Epidermal melanocyte (primary cell): ENCODE data around the gene RFC3.
A peak's percentile ranks its signal among the peaks of the same experiment; 100 is the strongest.
"Not testable (repeated sequence)": the region's sequence is repeated elsewhere in the genome, so short reads cannot be mapped to it uniquely, and the experiment has no call there.

Source experiments
- DNase-seq: peaks from one replicate; pipeline ENCODE4 v3.0.0; 2011; ENCODE audit warnings: low spot score; ENCODE audit not compliant: insufficient read length

Gene RFC3, protein sequence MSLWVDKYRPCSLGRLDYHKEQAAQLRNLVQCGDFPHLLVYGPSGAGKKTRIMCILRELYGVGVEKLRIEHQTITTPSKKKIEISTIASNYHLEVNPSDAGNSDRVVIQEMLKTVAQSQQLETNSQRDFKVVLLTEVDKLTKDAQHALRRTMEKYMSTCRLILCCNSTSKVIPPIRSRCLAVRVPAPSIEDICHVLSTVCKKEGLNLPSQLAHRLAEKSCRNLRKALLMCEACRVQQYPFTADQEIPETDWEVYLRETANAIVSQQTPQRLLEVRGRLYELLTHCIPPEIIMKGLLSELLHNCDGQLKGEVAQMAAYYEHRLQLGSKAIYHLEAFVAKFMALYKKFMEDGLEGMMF

DNA sequence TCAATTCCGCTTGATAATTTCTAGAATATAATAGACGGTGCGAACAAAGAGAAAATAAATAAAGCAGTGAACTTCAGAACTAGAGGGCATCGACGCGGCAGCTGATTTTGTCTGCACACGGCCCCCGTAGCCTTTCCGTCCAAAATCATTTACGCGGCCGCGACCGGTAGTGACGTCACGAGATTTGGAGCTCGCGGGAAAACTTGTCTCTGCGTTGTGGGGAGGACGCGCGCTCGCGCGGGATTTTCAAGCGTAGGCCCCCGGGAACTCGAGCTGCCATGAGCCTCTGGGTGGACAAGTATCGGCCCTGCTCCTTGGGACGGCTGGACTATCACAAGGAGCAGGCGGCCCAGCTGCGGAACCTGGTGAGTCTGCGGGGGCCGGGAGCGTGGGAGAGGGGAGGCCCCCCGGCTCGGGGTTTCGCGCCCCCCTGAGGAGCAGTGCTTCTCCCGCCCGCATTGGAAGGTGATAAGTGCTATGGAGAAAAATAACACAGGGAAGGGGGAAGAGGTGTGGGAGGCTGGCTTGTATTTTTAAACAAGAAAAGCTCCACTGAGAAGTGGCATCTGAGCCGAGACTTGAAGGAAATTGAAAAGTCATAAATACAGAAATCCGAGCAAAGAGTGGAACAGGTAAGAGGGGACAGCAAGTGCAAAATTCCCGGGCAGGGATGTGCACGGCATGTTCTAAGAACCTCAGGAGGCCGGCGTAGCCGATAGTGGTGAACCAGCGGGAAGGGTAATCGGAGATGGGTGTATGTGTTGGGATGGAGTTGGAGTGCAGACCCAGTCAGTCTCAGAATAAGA lies at the start of gene RFC3:
Gene RFC3 (plus strand): TSS at position 249 of the 806 bp plus-strand sequence. CDS start 30 bp downstream, at position 279.
- peak; percentile 83 for DNase-seq

DNA sequence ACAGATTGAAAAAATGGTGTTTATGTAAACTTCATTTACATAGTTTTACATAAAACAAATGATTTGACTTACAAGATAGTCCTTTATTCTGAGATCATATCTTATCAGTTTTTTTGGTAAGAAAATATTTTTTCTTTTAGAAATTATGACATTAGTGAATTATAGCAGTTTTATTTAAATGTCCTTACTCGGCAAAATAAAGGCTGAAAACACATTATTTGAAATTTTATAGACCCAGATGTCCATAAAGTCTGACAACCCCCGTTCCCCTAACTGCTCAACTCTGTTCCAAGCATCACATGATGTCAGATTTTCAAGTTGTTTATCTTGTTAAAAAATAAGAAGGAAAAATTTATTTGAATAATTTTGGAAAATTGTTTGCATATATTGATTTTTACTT lies 46.7 kb upstream of the RFC3 start:
- no peak for DNase-seq

DNA sequence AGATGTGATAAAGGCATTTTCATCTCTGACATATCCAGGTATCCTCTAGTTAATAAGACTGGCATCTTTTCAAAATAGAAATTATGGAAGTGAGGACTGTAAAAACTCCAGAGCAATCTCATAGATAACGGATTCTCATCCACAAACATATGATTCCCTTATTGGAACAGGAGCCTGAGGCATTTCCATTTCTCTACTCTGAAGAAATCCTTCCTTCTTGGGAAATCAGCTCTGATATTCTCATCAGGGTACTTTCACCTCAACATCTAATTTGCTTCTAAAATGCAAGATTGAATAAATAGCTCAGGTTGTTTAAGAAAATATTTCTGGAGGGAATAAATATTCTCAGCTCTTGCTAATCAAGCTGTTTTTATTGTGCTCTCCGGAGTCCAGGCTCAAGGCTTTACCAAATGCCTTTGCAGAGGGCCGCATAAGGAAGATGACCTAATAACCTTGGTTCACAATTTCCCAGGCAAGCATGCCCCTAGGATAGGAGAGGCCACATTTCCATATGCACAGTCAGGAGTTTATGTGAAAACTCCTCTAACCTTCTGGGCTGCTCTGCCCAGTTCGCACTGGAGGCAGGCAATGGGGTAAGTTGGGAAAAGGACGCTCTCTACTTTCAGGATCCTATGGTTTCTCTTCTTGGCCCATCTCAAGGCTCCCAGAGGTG lies 44.0 kb upstream of the RFC3 start:
- DNase-seq: no peak

DNA sequence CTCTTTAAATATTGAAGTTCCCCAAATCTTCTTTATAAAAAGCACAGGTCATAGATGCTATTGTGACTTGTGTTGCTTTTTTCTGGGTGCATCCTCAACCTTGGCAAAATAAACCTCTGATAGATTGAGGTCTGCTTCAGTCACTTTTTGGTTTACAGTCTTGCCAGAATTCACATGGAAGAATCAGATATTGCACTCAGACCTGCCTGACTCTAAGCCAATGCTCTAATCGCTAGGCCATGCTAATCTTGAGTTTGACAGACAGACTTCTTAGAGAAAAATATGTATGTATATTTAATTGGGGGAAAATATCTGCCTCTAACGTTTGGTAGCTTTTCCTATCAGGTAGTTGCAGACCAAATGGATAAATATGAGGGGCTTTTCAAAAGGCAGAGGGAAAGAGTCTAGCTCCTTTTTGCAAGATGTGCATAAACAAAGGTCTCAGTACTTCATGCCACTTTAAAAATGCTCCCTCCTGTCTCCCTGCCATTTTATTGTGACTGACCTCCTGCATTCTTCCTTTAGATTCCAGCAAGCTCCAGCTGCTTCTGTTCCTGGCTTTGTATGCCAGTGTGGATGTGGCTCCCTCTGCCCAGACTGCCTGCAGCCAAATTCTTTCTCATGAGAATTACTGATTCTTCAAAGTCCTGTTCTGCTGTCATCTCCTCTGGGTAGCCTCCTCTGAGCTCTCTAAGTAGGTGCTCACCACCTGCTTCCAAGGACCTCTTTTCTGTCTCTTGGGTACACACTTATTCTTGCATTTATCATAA lies 42.4 kb upstream of the RFC3 start:
- no peak for DNase-seq

DNA sequence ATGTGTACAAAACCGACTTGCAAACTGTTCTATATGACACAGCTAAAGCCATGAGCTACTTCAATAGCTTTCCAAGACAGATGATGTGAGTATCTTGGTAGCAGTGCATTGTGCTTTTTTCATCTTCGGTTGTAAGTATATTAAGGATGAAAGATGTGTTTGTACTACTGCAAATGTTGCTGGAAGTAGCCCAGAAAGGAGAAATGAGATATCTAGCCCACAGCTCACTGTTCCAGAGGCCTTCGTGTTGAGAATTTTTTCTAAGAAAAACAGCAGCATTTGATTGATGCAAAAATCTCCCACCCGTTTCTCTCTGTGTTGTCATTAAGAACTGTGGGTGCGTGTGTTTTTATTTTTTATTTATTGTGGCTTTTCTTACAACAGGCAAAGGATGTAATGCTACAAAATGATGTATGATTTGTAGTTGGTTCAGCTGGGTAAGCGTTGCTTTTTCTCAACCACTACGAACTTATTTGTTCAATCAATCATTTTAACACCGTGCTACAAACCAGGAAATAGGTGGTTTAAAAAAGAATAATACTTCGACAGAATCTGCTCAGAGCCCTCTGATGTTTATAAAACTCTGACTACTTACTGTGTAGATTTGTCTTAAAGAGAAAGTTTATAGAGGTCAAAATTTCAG lies 41.6 kb upstream of the RFC3 start:
- DNase-seq: no peak

DNA sequence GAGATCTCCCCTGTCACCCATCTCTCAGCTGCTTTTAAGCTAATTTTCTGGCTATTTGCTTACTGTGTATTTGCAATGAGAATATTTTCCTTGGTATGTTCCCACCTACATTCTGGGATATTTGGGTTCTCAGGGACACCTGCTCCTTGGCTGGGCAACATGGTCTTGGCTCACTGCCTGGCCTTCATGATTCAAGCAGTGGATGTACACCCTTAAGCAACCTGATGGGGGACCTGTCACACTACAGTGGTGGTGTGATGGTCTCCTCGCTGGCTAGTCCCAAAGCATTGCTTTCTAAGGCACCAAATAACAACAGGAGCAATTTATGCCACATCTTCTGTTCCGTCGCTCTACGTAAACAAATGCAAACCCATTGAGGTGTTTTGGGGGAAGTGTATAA lies 35.3 kb upstream of the RFC3 start:
- no peak for DNase-seq

DNA sequence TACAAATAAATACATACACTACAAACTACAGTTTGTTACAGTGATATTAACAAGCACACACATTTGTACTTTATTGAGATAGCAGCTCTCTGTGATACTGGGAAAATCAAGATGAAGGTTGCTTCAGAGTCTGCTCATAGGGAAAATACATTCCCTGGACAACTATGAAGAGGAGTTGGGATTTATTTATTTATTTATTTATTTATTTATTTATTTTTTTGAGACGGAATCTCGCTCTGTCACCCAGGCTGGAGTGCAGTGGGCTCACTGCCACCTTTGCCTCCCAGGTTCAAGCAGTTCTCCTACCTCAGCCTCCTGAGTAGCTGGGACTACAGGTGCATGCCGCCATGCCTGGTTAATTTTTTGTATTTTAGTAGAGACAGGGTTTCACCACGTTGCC lies 34.7 kb upstream of the RFC3 start:
- not testable (repeated sequence) for DNase-seq

DNA sequence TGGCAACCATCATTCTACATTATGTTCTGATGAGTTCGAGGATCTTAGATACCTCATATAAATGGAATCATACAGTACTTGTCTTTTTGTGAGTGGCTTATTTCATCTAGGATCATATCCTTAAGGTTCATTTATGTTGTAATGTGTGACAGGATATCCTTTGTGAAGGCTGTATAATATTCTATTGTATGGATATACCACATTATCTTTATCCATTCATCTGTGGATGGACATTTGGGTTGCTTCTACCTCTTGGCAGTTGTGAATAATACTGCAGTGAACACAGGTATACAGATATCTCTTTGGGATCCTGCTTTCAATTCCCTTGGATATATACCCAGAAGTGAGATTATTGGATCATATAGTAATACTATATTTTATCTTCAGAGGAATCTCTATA lies 33.2 kb upstream of the RFC3 start:
- DNase-seq: no peak

DNA sequence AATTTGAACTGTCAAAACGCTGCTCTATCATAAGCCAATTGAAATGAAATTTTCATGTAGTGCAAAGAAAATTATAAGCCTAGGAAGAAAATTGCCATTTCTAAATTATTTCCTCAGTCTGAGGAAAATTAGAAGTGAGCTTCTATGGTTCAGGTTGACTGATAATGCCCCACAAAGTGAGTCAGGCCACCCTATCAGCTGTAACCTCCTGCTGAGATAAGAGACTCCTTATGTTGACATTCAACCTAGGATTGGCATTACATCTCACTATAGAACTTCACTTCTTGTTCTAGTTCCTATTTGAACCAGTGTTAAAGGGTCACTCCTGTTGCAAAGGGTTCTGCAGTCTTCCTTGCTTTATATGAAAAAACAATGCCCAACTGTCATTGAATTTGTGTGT lies 32.6 kb upstream of the RFC3 start:
- no peak for DNase-seq

DNA sequence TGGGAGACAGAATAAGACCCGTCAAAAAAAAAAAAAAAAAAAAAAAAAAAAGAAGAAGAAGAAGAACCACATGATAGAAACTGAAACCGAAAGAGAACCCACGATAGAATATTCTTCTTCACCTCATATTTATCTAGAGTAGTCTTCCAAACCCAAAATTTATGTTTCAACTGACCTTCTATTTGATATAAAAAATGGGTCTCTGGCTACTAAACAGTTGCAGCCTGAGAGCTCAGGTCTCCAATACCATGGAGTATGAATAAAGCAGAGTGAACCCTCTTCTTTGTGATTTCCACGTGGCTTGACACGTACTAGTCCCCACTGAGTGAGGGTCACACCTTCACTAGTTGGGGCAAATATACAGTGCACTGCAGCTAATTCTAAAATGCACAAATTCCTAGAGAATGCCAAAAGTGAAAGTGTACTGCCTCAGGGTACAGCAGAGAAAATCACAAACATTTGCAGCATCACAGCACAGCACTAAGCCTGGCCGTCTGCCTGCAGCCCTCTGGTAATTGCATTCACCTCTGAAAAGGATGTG lies 30.8 kb upstream of the RFC3 start:
- DNase-seq: no peak

DNA sequence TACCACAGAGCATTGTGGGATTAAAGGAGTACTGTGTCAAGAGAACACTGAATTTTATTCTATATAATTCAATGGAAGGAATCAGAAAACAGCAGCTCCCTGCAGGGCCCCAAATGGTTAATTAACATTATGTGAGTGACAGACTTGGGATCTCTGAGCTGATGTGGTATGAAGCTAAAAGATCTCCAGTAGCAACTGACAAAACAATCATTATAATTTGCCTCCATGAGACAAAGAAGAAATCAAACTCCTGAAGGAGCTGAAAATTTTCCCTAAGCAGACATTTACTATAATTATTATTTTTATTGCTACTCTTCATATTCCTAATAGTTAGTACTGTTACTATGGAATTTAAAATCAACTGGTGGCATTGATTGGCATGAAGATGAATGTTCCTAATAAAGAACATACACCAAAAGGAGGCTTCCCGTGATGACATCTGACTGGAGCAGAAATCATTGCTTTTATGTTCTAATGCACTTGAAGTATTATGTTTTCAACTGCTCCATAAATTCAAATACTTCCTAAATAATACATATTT lies 28.8 kb upstream of the RFC3 start:
- no peak for DNase-seq

DNA sequence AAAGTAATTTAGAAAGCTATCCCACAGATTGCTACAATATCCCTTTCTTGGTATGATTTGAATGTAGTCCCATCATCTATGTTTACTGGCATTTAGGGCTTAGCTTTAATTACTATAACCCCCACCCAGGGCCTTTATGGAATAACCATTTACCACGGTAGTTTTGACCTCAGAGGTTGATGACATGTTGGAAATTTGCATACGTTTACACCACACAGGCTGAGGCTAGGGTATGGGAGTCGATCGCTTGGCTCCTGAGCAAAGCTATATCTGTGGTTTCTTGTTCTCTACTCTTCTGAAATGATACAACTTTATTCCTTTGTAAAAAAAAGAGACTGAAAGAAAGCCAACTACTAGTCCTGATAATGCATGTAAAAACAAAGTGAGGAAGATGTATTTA lies 28.2 kb upstream of the RFC3 start:
- no peak for DNase-seq

DNA sequence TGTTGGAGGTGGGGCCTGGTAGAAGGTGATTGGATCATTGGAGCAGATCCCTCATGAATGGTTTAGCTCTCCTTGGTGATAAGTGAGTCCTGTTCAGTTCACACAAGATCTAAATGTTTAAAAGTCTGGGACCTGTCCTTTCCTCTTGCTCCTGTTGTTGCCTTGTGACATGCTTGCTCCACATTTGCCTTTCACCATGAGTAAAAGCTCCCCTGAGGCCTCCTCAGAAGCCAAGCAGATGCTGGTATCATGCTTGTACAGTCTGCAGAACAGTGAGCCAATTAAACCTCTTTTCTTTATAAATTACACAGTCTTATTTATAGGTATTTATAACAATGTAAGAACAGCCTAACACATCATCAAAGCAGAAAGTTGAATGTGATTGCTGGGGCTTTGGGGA lies 24.2 kb upstream of the RFC3 start:
- DNase-seq: no peak

DNA sequence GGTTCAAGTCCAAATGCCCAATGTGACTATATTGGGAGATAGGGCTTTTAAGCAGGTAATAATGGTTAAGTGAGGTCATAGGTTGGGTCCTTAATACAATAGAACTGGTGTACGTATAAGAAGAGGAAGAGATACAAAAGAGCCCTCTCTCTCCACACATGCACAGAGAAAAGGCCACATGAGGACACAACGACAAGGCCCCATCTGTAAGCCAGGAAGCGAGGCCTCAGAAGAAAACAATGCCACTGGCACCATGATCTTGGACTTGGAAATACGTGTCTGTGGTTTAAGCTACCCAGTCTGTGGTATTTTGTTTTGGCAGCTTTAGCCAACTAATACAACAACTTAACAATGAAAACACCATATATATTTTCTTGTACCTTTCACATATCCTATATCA lies 23.4 kb upstream of the RFC3 start:
- no peak for DNase-seq

DNA sequence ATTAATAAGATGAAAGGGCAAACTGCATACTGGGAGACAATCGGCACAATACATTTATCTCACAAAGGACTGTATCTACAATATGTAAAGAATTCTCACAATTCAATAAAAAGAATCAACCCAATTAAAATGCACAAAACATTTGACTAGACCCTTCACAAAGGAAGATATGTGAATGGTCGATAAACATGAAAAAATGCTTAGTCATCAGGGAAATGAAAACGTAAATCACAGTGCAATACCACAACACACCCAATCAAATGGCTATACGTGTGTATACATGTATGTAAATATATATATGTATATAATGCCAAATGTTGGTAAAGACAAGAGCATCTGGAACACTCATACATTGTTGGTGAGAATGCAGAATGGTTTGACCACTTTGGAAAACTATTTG lies 21.9 kb upstream of the RFC3 start:
- no peak for DNase-seq

DNA sequence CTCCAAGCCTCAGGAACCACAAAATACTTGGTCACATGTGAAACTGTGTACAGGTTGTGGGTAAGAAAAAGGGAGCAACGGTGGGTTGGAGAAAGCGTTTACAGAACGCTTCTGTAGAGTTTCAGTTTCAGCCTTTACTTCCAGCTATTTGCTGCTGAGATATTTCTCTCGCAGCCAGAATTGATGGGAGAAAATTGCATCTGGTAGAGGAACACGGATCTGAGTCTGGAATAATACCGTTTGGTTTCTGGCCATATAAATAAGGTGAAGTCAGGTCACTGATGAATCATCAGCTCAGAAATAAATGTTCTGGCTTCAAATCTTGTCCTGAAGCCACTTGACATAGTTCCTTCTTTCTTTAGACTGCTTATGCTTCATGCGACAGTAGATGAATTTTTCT lies 20.3 kb upstream of the RFC3 start:
- no peak for DNase-seq

DNA sequence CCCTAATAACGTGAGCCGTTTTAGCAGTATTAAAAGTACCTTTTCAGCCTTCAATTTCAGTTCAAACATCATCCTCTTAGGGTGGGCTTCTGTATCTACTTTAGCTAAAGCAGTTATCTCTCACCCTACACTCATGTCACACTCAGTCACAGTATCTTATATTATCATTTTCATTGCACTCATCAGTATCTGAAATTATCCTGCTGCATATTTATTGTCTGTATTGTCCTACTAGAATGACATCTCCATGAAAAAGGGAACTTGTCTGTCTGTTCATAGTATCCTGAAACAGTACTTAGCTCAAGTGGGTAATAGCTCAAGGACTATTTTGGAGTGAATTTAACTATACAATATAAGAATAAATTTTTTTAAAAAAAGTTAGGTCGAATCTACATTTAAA lies 19.9 kb upstream of the RFC3 start:
- DNase-seq: no peak

DNA sequence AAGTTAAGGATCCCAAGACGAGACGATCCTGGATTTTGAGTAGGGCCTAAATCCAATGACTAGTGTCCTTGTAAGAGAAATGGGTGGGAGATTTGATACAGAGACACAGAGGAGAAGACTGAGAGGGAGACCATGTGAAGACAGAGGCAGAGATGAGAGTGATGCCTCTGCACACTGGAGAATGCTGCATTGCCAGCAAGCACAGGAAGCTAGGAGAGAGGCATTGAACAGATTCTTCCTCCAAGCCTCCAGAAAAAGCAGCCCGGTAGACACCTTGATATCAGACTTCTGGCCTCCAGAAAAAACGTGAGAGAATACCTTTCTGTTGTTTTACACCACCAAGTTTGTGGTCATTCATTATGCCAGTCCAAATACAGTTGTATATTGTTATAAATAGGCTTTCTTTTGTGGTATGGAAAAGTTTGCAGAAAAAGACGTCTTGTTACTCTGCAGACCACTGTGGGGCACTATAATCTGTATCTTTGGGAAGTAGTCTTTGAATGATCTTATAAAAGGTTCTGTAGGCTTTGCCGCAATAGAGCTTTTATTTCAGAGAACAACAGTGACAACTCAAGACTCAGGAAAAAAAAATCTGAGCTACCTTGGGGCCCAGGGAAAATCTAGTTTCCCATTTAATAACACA lies 17.9 kb upstream of the RFC3 start:
- no peak for DNase-seq

DNA sequence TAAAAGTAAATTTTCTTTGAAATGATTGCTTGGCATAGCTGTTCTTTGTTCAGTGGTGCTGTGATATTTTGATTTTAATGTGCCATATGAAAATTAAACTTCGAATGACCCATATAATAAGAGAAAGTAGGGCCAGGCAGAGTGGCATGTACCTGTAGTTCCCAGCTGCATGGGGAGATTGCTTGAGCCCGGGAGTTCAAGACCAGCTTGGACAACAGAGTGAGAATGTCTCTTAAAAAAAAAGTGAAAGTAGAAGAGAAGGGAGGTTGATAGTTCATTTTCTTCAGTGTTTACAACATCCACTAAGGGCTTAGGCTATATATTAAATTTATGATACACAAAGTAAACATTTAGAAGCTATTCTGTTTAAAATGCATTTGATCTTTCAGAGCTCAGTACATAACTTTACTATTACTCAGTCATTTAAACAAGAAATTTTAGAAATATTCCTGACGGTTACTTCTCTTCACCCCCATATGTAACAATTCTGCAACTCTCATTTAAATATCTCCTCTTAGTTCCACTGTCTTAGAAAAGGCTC lies 17.2 kb upstream of the RFC3 start:
- DNase-seq: no peak
